GM19452 (cell line): Measurements from ENCODE around the gene LRP6.
A peak's percentile ranks its signal among the peaks of the same experiment; 100 is the strongest.
"Not testable (repeated sequence)": the region's sequence is repeated elsewhere in the genome, so short reads cannot be mapped to it uniquely, and the experiment has no call there.

Experiments used
- ATAC-seq: cut with Tn5 transposase; IDR thresholded peaks from one replicate; pipeline ENCODE4 v1.9.1; 2021; ENCODE audit not compliant: unreplicated experiment

The LRP6 gene

DNA sequence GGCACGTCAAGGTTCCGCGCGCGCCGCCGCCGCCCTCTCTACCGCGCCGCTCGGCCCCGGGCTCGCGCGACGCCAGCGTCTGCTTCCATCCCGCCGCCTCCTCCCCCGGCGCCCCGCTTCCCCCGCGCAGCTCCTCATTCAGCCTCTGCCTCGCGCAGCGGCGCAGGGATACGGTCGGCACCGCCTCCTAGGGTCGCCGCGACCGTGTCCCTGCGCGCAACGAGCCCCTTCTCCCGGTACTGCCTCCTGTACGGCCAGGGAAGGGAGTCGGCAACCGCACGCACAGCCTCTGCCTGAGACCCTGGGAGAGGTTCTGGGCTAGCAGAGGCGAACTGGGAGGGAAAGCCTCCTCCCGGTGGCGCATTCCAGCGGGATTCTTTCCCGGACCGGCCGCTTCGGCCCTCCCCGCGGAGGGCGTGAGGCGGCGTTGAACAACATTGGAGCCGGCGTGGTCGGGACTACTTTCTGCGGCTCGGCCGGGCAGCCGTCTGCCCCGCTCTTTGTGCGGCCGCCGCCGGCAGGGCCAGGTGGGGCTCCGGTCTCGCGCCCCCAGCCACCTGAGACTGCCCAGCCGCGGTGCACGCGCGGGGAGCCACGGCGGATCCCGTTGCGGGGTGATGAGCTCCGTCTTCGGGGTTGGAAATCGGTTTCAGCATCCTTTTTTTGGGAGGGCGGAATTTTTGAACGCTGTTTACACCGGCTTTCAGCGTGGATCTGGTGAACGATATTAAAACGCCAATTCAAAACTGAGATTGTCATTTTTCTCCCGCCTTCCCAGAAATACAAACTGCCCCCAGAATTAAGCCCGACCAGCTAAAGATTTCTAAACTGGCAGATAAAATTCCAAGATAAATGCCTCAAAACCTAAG is at the start of gene LRP6:
Gene LRP6, minus strand, starts transcription at position 172 of the 869 bp plus-strand sequence. CDS start 309 bp downstream, outside the sequence.
- ATAC-seq = peak; percentile 62

DNA sequence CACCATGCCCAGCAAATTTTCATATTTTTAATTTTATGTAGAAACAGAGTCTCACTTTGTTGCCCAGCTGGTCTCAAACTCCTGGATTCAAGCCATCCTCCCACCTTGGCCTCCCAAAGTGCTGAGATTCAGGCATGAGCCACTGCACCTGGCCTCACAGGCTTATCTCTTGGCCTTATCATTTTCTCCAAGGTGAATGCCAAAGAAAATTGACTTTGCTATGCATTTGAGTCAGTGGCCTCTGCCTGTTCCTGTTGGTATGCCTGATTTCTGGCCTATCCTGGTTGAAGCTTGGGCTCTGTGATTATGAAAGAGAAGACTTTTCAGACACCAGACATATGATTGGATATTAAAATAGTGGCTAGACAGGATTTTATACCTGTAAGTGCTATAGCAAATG is 49.0 kb upstream of the LRP6 start:
- ATAC-seq = no peak

DNA sequence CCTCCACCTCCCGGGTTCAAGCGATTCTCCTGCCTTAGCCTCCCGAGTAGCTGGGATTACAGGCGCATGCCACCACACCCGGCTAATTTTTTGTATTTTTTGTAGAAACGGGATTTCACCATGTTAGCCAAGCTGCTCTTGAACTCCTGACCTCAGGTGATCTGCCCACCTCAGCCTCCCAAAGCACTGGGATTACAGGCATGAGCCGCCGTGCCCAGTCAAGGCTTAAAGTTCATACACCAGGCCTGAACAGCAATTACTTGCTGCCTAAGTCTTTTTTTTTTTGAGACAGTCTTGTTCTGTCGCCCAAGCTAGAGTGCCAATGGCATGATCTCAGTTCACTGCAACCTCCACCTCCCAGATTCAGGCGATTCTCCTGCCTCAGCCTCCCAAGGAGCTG is 43.9 kb upstream of the LRP6 start:
- not testable (repeated sequence) for ATAC-seq

DNA sequence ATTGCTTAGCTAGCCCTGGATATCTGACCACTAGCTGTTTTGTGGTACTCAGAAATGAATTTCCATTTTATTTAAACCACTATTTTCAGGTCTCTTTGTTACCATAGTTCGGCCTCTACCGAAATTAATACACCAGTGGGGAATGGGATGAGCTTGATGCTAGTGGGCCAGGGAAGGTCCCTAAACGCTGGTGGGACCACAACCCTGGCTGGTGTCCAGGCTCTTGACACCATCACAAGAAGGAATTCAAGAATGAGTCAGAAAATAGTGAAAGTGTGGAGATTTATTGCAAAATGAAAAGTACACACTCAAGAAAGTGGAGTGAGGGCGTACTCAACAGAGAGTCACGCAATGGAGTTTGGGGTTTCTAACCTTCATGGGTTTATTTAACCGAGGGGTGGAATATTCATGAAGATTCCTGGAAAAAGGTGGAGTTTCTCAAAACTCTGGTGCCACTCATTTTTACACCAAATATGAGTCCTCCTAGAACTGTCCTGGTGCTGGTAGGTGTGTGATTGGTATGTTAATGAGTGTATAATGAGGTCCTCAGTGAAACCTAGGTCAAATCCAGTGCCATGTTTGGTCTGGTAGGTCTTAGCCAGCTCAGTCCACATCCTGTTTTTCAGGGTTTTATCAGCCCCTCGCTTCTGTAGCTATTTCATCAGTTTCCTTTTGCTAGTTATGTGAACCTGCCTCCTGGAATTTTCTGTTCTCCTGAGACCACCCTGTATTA is 38.9 kb upstream of the LRP6 start:
- ATAC-seq = no peak

DNA sequence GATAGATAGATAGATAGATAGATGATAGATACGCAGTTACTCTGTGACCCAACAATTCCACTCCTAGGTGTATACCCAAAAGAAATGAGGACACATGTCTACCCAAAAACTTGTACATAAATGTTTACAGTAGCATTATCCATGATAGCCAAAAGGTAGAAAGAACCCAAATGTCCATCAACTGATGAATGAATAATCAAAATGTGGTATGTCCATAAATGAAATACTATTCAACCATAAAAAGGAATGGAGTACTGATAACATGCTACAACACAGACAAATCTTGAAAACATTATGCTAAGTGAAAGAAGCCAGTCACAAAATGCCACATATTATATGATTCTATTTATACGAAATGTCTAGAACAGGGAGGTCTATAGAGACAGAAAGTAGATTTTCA is 36.1 kb upstream of the LRP6 start:
- ATAC-seq = no peak

DNA sequence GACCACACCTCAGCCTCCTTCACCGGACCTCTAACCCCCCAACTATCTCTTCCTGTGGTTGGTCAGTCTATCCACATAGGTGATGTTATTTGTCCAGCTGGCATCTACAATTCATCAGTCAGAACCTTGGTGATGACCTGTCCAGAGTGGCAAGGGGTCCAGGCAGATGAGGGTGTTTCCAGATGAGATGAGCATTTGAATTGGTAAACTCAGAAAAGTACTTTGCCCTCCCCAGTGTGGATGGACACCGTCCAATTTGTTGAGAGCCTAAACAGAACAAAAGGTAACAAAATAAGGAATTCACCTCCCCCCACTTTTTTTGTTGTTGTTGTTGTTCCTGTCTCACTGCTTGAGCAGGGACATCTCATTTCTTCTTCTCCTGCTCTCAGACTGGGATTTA is 34.3 kb upstream of the LRP6 start:
- no peak for ATAC-seq

DNA sequence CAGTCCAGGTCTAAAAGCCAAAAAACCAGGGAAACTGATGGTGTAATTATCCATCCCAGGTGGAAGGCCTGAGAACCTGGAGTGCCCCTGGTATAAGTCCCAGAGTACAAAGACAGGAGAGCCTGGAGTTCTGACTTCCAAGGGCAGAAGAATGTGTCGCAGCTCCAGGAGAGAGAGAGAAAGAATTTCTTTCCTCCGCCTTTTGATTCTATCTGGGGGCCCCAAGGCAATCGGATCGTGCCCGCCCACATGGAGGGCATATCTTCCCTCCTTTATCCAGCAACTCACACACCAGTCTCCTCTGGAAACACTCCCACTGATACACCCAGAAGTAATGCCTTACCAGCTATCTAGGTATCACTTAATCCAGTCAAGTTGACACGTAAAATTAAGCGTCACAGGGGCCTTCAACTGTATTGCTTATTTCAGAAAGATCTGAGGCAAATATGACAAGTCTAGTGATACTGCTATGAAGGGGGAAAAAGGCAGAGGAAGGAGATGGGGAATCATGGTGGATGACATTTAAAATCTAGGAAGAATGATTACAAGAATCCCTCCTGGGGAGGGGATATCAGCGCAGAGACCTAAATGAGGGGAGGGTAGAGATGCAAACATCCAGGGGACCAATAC is 30.5 kb upstream of the LRP6 start:
- ATAC-seq = no peak

DNA sequence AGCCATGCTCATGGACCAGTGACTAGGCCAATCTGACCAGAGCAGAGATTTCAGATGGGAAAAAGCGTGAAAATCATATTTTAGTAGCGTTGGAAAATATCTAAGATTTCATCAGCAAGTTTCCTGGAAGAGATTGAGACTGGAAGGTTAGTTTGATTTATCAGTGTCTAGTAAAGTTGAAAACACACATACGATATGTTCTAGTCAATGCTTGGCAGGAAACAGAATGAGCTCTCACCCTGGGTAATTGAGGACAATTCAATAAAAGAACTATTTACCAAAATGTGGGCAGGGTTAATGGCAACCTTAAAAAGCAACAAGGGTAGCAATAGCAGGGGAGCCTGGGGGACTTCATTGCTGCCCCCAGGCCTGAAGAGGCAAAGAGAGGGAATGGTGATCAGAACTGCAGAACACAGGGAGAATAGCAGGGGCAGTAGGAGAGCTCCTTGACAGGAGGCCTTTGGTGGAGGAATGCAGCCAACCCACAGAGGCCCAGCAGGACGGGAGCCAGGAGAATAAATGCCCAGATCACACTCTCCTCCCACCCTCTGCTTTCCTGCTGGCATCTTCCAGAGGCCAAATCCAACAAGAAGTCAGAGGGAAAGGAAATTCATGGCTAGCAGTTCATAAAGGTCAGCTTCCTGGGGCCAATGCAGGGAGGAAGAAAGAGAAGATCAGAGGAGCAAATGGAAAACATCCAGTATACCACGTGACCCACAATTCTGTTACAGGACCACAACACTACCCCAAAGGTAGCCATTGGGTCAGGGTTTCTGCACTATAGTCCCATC is 27.6 kb upstream of the LRP6 start:
- ATAC-seq = no peak

DNA sequence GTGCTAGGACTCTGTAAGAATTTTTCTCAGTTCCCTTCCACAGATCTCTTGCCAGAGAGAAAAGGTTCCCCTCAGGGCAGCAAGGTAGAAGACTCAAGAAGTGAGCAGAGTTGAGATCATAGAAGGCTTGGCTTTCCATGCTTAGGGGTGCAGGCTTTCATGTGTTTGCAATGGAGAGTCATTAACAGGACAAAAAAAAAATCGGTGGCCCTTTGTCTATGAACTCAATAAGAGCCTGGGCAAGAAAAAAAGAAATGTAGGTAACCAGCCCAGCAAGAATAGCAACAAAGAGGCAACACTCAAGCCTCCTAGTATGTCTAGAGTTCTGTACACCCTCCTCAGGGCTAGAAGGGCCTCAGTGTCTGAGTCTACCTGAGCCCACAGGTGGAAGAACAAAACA is 23.4 kb upstream of the LRP6 start:
- ATAC-seq = no peak

DNA sequence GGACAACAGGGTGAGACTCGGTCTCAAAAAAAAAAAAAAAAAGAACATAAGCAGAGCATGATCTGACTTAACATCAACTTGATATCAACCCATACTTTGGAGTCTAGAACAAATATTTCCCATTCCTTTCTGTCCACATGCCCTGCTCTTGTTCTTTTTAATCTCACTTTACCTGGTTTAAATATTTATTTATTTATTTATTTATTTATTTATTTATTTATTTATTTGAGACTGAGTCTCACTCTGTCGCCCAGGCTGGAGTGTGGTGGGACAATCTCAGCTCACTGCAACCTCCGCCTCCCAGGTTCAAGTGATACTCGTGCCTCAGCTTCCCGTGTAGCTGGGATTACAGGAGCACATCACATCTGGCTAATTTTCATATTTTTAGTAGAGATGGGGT is 19.6 kb upstream of the LRP6 start:
- ATAC-seq = no peak

DNA sequence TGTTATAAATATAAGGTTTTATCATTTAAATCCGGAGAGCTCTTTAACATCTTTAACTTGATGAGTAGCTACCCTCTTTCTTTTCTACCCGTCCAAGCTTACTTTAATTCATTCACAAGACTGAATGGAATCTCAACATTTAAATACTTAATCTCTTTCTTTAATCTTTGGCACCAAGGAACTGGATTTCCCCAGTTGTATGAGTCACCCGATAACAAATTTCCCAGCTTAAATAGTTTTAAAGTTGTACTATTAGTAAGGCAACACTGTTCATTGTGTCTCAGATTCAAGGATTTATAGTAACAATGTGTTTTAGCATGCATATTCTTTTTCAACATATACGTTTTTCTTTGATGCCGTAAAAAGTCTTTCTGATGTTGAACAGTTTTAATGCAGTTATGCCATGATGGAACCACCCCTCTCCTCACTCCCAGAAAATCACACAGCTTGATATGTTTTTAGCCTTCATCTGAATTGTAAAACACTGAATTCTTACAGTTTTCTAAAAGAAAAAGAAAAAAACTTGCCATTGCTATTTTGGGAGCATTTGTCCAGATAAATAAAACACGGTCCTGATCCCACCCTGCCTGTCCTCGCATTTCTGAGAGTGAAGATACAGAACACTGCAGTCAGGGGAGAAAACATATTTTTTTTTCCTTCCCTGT is 16.0 kb upstream of the LRP6 start:
- no peak for ATAC-seq

DNA sequence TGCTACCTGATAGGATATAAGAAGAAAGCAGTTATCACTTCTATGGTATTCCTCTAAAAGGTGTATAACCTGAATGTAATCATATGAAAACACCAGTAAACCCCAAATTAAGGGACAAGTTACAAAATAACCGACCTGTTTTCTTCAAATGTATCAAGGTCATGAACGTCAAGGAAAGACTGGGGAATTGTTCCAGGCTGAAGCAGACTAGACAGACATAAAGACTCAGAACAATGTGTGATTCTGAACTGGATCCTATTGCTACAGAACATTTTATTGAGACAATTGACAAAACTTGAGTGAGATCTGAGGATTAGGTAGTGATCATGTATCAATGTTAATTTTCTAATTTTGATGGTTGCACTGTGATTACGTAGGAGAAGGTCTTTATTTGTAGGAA is 15.4 kb upstream of the LRP6 start:
- ATAC-seq = no peak

DNA sequence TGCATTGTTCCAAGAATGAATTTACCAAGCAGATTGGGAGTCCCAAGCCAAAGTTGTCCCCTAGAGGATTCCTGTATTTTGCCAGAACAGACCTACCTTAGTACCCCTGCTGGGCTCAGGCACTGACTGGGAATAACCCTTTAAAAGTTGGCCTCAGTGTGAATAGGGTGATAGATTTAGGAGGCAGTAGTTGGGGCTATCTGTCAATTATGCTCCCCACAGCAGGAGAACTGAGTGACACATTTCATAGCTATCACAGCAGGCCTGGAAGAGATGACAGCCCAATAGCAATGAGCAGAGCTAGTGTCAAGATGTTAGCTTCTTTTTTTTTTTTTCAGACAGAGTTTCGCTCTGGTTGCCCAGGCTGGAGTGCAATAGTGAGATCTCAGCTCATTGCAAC is 14.3 kb upstream of the LRP6 start:
- no peak for ATAC-seq

DNA sequence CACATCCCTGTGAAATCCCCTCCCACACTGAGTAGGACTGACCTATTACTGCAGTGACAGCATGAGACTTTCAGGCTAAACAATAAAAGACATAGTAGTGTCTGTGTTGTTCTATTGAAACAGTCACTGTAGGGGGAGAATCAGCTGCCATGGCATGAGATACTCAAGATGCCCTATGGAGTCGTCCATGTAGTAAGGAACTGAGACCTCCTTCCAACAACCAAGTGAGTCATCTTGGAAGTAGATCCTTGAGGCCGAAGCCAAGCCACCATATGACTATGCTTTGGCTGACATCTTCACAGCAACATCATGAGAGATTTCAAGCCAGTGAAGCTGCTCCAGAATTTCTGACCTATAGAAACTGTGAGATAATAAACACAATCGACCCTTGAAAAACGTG is 12.1 kb upstream of the LRP6 start:
- no peak for ATAC-seq

DNA sequence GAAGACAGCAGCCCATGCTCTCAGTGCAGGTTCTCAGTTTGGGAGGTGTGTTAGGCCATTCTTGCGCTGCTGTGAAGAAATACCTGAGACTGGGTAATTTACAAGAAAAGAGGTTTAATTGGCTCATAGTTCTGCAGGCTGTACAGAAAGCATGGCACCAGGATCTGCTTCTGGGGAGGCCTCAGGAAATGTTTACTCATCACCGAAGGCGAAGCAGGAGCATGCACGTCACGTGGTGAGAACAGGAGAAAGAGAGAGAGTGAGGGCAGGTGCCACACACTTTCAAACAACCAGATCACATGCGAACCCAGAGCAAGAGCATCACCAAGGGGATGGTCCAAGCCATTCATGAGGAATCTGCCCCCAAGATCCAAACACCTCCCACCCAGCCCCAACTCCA is 9.0 kb upstream of the LRP6 start:
- ATAC-seq = no peak

DNA sequence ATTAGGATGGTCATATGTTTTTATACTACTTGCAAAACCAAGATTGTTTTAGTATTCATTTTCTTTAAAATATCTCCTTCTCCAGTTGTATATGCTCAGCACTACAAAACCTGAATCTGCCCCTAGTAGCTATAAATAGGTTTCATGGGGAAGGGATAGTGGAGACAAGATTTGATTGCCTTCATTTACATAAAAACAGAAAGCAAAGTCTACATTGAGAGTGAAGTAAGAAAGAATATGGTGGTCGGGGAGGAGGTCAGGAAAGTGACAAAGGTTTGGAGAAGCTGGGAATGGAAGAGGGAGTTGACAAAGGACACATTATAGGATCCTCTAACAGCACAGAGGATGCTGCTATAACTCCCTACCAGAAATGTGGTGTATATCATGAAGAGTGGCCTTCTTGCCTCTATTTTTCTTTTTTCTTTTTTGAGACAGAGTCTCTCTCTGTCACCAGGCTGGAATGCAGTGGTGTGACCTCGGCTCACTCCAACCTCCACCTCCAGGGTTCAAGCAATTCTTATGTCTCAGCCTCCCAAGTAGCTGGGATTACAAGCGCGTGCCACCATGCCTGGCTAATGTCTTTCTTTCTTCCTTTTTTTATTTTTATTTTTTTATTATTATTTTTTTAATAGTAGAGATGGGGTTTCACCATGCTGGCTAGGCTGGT is 6.6 kb upstream of the LRP6 start:
- no peak for ATAC-seq

DNA sequence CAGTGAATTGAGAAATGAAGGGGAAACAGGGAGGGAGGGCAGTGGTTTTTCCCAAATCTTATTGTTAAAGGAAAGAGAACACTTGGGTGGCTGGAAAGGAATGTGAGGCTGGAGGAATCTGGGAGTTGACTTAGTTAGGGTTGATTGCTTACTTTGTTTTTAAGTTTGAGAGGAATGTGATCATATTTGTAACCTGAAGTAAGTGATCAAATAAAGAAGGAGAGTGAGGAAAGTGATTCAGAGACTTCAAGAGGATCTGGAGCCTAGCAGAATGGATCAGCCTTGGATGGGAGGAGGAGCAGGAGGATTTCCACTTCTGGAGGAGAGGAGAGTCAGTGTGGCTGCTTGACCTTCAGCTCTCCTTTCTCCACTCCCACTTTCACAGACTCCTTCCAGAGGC is 6.0 kb upstream of the LRP6 start:
- no peak for ATAC-seq

DNA sequence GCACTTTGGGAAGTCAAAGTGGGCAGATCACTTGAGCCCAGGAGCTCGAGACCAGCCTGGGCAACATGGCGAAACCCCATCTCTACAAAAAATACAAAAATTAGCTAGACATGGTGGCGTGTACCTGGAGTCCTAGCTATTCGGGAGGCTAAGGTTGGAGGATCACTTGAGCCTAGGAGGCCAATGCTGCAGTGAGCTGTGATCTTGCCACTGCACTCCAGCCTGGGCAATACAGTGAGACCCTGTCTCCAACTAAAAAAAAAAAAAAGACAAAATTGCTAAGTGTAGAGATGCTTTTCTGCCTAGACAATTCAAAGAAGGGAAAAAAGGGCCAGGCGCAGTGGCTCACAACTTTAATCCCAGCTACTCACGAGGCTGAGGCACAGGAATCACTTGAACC is 3.4 kb upstream of the LRP6 start:
- no peak for ATAC-seq

DNA sequence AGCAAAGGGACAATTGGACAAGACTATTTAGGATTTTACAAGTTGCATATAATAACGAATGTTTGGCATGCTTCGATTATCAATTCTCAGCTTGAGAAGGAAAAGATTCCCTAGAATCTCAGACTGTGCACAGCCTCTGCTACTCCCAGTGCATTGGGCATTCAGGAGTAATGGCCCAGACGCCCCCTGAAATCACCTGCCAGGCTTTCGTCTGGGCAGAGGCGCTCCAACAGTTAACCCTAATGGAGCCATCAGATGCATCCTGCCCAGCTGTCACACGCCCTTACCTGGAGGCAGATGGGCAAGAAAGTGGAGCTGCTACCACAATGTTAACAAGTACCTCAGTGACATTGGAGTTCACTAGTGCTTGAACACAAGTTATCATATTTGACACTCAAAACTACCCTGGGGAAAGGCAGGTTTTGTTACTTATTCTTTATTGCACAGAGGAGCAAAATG is 927 bp upstream of the LRP6 start:
- no peak for ATAC-seq

DNA sequence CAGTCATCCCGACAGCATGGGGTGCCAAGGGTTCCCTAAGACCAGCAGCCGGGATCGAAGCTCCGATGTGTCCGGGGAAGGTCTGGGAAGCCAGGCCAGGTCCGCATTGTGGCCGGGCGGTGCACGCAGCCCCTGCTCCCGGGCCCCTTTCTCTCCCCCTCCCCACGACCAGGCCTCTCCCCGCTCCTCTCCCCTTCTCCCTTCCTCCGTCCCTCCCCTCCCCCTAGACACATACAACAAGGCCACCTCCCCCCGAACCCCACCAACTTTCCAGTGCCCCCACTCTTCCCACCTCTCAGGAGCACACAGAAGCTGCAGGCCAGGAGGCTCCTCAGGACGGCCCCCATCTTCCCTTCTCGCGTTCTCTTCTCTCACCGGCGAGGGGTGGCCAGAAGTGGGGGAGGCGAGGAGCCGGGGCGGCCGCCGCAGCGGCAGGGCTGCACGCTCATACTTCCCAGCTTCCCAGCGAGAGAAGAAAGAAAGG is 413 bp downstream of the LRP6 start:
- ATAC-seq = no peak
